Measurements from ENCODE around the gene CERCAM. TPM values are rescaled to one million over a fixed set of nuclear protein-coding genes. Genes with fewer than 3 reads are reported as not detected.
"Not testable (repeated sequence)": the region's sequence is repeated elsewhere in the genome, so short reads cannot be mapped to it uniquely, and the experiment has no call there.

Gene CERCAM
- total RNA-seq, 1 experiment from 2014 or later, result 15.5 TPM

- Histone ChIP-seq H3K27me3 (ENCODE audit: control insufficient read depth, insufficient read depth, low read length) (no peaks in the 10 kb centered on the region), H3K36me3 (replicated peaks; ENCODE audit: control insufficient read depth, insufficient read depth, low read length) (no peaks in the 10 kb centered on the region), H3K4me3 (ENCODE audit: insufficient read depth, low read depth, low read length) (no peak overlapping the region)
- no peak for DNase-seq
Observed at GRCh38 chr9:128439273-128439672, 18.6 kb downstream of the CERCAM start.

GRCh38 chr9:128442150-128442549 is 21.5 kb downstream of the CERCAM start:
- no peaks in the 10 kb centered on the region for H3K36me3 ChIP-seq (replicated peaks; ENCODE audit: control insufficient read depth, insufficient read depth, low read length)
- H3K27me3 ChIP-seq (ENCODE audit: control insufficient read depth, insufficient read depth, low read length), result no peaks in the 10 kb centered on the region; the same call in 1 of the 2 replicates
- no peak overlapping the region for H3K4me3 ChIP-seq (ENCODE audit: insufficient read depth, low read depth, low read length)
- DNase-seq, result no peak

- not testable (repeated sequence) for H3K27me3 ChIP-seq (ENCODE audit: control insufficient read depth, insufficient read depth, low read length); H3K4me3 ChIP-seq (ENCODE audit: insufficient read depth, low read depth, low read length); DNase-seq; H3K36me3 ChIP-seq (replicated peaks; ENCODE audit: control insufficient read depth, insufficient read depth, low read length)
Observed at GRCh38 chr9:128446505-128446904, 25.8 kb downstream of the CERCAM start.

- DNase-seq, result no peak
- H3K27me3 ChIP-seq (ENCODE audit: control insufficient read depth, insufficient read depth, low read length), result no peaks in the 10 kb centered on the region; the same call in 1 of the 2 replicates
Observed at GRCh38 chr9:128448746-128449145, 28.1 kb downstream of the CERCAM start.

GRCh38 chr9:128454991-128455390 is 34.3 kb downstream of the CERCAM start:
- H3K27me3 ChIP-seq (ENCODE audit: control insufficient read depth, insufficient read depth, low read length), result peaks cover 33% of the 10 kb centered on the region
- H3K36me3 ChIP-seq (replicated peaks; ENCODE audit: control insufficient read depth, insufficient read depth, low read length), result no peaks in the 10 kb centered on the region
- DNase-seq, result no peak
- H3K4me3 ChIP-seq (ENCODE audit: insufficient read depth, low read depth, low read length), result no peak overlapping the region

More at GRCh38 chr9:128448746-128449145, 28.1 kb downstream of the CERCAM start:
- Histone ChIP-seq H3K36me3 (replicated peaks; ENCODE audit: control insufficient read depth, insufficient read depth, low read length) (no peaks in the 10 kb centered on the region), H3K4me3 (ENCODE audit: insufficient read depth, low read depth, low read length) (no peak overlapping the region)

GRCh38 chr9:128455849-128456612 is 35.4 kb downstream of the CERCAM start, which contains the start of gene ODF2:
ODF2 (plus strand) TSS chr9:128456006; CDS start chr9:128456092, 86 bp downstream.
- peak within 1 kb of the TSS; percentile 79 for H3K4me3 ChIP-seq (ENCODE audit: insufficient read depth, low read depth, low read length)
- DNase-seq, result peak; percentile 100
- H3K36me3 ChIP-seq (replicated peaks; ENCODE audit: control insufficient read depth, insufficient read depth, low read length), result peaks cover 4% of the 10 kb centered on the region
- H3K27me3 ChIP-seq (ENCODE audit: control insufficient read depth, insufficient read depth, low read length), result peaks cover 42% of the 10 kb centered on the region

GRCh38 chr9:128456613-128457061 is 36.0 kb downstream of the CERCAM start:
- Histone ChIP-seq H3K4me3 (ENCODE audit: insufficient read depth, low read depth, low read length) (peak overlapping the region; percentile 79), H3K27me3 (ENCODE audit: control insufficient read depth, insufficient read depth, low read length) (peaks cover 43% of the 10 kb centered on the region), H3K36me3 (replicated peaks; ENCODE audit: control insufficient read depth, insufficient read depth, low read length) (peaks cover 4% of the 10 kb centered on the region)
- DNase-seq, result peak; percentile 96

GRCh38 chr9:128457207-128457606 is 36.5 kb downstream of the CERCAM start:
- Histone ChIP-seq H3K36me3 (replicated peaks; ENCODE audit: control insufficient read depth, insufficient read depth, low read length) (peaks cover 4% of the 10 kb centered on the region), H3K4me3 (ENCODE audit: insufficient read depth, low read depth, low read length) (peak overlapping the region; percentile 79), H3K27me3 (ENCODE audit: control insufficient read depth, insufficient read depth, low read length) (peaks cover 43% of the 10 kb centered on the region)
- peak; percentile 85 for DNase-seq

- no peak for DNase-seq
- Histone ChIP-seq H3K27me3 (ENCODE audit: control insufficient read depth, insufficient read depth, low read length) (peaks cover 43% of the 10 kb centered on the region), H3K4me3 (ENCODE audit: insufficient read depth, low read depth, low read length) (no peak overlapping the region), H3K36me3 (replicated peaks; ENCODE audit: control insufficient read depth, insufficient read depth, low read length) (peaks cover 4% of the 10 kb centered on the region)
Observed at GRCh38 chr9:128459011-128459410, 38.4 kb downstream of the CERCAM start.

- no peaks in the 10 kb centered on the region for H3K27me3 ChIP-seq (ENCODE audit: control insufficient read depth, insufficient read depth, low read length)
- H3K36me3 ChIP-seq (replicated peaks; ENCODE audit: control insufficient read depth, insufficient read depth, low read length), result peaks cover 3% of the 10 kb centered on the region
- DNase-seq, result no peak
- H3K4me3 ChIP-seq (ENCODE audit: insufficient read depth, low read depth, low read length), result no peak overlapping the region
Observed at GRCh38 chr9:128469070-128469469, 48.4 kb downstream of the CERCAM start.

GRCh38 chr9:128470560-128470959 is 49.9 kb downstream of the CERCAM start:
- no peak for DNase-seq
- peaks cover 3% of the 10 kb centered on the region for H3K36me3 ChIP-seq (replicated peaks; ENCODE audit: control insufficient read depth, insufficient read depth, low read length)
- H3K27me3 ChIP-seq (ENCODE audit: control insufficient read depth, insufficient read depth, low read length), result no peaks in the 10 kb centered on the region
- no peak overlapping the region for H3K4me3 ChIP-seq (ENCODE audit: insufficient read depth, low read depth, low read length)

GRCh38 chr9:128473104-128473503 is 52.4 kb downstream of the CERCAM start:
- Histone ChIP-seq H3K27me3 (ENCODE audit: control insufficient read depth, insufficient read depth, low read length) (no peaks in the 10 kb centered on the region), H3K4me3 (ENCODE audit: insufficient read depth, low read depth, low read length) (no peak overlapping the region), H3K36me3 (replicated peaks; ENCODE audit: control insufficient read depth, insufficient read depth, low read length) (peaks cover 3% of the 10 kb centered on the region)
- no peak for DNase-seq

- H3K27me3 ChIP-seq (ENCODE audit: control insufficient read depth, insufficient read depth, low read length), result no peaks in the 10 kb centered on the region
- H3K4me3 ChIP-seq (ENCODE audit: insufficient read depth, low read depth, low read length), result no peak overlapping the region
- DNase-seq, result no peak
- peaks cover 2% of the 10 kb centered on the region for H3K36me3 ChIP-seq (replicated peaks; ENCODE audit: control insufficient read depth, insufficient read depth, low read length)
Observed at GRCh38 chr9:128475867-128476266, 55.2 kb downstream of the CERCAM start.

- Histone ChIP-seq H3K4me3 (ENCODE audit: insufficient read depth, low read depth, low read length) (no peak overlapping the region), H3K36me3 (replicated peaks; ENCODE audit: control insufficient read depth, insufficient read depth, low read length) (peaks cover 4% of the 10 kb centered on the region), H3K27me3 (ENCODE audit: control insufficient read depth, insufficient read depth, low read length) (no peaks in the 10 kb centered on the region)
- DNase-seq, result no peak
Observed at GRCh38 chr9:128479262-128479661, 58.6 kb downstream of the CERCAM start.

- Histone ChIP-seq H3K4me3 (ENCODE audit: insufficient read depth, low read depth, low read length) (no peak overlapping the region), H3K27me3 (ENCODE audit: control insufficient read depth, insufficient read depth, low read length) (no peaks in the 10 kb centered on the region), H3K36me3 (replicated peaks; ENCODE audit: control insufficient read depth, insufficient read depth, low read length) (peaks cover 4% of the 10 kb centered on the region)
- DNase-seq, result no peak
Observed at GRCh38 chr9:128481561-128481960, 60.9 kb downstream of the CERCAM start.

All from H7 (cell line).